ENCODE data around the gene SIX5.
"Not testable (repeated sequence)": the region's sequence is repeated elsewhere in the genome, so short reads cannot be mapped to it uniquely, and the experiment has no call there.

The SIX5 gene

DNA sequence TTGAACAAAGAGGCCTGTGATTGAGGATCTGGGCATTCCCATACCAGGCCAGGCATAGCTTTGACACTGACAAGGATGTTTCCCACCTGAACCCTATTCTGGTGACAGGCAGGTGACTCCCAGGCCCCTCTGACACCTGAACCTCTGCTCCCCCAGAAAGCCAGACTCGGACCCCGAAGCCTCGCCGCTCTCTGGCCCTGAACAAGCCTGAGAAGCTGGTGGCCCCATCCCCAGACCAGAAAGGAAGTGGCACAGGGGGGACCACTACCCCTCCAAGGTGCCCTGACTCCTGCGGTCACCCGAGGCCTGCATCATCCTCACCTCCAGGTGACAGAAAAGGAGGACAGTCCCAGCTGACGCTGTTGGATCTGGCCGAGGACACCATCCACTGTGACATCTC, 14.7 kb downstream of the SIX5 start:
- DNase-seq (ENCODE audit: low read depth, low spot score) = no peak

GRCh38 chr19:45753548-45753947, 15.5 kb downstream of the SIX5 start:
- DNase-seq (ENCODE audit: low read depth, low spot score) = no peak

DNA sequence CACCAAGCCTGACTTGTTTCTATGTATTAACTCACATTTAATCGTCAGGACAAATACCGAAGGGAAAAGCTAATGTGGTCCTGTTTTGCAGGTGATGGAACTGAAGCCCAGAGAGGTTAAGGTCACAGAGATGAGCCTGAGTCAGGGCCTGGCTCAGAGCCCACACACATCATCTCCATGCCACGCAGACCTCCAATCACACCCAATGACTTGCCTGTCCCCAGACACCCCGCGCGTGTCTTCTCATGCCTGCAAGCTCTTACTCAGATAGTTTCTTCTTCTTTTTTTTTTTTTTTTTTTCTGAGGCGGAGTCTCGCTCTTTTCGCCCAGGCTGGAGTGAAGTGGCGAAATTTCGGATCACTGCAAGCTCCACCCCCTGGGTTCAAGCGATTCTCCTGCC, 16.4 kb downstream of the SIX5 start:
- no peak for DNase-seq (ENCODE audit: low read depth, low spot score)

DNA sequence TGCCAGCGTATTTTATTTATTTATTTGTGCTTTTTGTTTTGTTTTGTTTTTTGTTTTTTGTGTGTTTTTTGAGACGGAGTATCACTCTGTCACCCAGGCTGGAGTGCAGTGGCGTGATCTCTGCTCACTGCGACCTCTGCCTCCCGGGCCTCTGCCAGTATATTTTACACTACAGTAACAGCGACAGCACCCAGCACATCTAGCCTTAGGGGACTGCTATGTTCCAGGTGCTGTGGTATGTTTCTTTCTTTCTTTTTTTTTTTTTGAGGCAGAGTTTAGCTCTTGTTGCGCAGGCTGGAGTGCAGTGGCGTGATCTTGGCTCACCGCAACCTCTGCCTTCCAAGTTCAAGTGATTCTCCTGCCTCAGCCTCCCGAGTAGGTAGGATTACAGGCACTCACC, 17.6 kb downstream of the SIX5 start:
- not testable (repeated sequence) for DNase-seq (ENCODE audit: low read depth, low spot score)

- DNase-seq (ENCODE audit: low read depth, low spot score) = no peak
These were observed 21.5 kb downstream of the SIX5 start for GRCh38 chr19:45747513-45747912.

DNA sequence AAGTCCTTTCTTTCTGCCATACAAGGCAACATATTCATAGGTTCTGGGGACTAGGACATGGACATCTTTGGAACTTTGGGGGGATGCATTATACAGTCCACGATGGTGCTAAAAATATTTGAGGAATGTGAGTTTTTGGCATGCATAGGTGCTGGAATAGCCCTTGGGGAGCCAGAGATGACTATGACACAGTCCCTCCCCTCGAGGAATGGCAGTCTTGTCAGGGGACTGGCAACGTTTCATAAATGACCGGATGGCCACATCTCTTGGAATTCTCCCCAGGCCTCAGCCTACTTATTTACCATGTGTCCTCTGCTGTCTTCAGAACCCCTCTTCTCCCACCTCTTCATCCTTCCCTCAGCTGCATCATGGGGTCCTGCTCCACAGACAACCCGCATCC, 22.2 kb downstream of the SIX5 start:
- no peak for DNase-seq (ENCODE audit: low read depth, low spot score)

DNA sequence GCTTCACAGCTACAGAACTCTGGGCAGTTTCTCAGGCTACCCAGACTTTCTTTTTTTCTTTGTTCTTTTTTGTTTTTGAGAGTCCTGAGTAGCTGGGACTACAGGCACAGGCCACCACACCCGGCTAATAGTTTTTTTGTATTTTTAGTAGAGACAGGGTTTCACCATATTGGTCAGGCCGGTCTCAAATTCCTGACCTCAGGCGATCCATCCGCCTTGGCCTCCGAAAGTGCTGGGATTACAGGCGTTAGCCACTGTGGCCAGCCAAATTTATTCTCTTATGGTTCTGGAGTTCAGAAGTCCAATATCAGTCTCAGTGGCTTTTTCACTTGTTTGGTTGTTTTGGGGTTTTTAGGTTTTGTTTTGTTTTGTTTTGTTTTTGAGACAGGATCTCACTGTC, 23.4 kb downstream of the SIX5 start:
- DNase-seq (ENCODE audit: low read depth, low spot score) = no peak

DNA sequence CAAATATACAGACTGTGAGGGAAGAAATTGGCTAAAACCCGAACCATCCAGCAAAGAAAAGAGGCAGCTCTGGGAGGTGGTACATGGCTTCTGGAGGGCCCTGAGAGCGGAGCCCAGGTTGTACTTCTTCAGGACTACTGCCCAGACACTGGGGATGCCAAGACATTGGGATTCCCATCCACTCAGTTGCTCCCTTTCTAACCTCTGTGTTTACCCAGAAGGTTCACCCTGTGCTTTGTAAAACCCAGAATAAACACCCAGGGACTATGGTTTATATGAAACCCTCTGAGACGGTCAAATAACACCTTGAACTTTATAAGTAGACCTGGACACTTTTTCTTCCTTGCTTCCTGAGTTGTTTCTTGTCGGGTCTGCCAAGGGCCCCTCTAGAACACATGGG, 26.1 kb downstream of the SIX5 start:
- no peak for DNase-seq (ENCODE audit: low read depth, low spot score)

DNA sequence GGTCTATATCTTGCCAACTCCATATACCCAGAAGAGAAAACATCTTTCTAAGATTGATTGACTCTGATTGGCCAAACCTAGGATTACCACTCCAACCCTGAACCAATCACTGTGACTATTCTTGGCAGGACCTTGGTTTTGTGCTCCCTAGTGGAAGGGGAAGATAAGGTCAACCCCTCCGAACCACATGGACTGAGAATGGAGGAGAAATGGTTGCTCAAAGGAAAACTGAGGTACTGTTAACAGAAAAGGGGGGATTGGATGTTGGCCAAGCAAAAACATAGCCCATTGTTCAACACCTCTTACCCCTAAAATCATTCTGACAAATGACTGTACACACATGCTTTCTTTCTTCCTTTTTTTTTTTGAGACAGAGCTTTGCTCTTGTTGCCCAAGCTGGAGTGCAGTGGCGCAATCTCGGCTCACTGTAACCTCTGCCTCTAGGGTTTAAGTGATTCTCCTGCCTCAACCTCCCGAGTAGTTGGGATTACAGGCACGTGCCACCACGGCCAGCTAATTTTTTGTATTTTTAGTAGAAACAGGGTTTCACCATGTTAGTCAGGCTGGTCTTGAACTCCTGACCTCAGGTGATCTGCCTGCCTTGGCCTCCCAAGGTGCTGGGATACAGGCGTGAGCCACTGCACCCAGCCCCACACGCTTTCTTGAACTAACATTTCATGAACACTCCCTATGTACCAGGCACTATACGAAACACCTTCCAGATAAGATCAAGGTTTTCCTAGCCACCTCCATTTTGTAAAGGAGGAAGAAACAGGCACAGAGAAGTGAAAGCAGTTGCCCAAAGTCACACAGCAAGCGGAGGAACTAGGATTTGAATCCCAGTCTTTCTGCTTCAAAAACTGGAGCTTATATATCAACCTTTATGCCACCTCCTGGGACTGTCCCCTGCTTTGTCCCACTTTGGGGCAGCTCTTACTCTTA, 29.3 kb downstream of the SIX5 start:
- DNase-seq (ENCODE audit: low read depth, low spot score) = no peak

- DNase-seq (ENCODE audit: low read depth, low spot score) = no peak
These were observed 35.8 kb downstream of the SIX5 start, which contains the start of gene MEIOSIN for GRCh38 chr19:45733160-45733810. Gene MEIOSIN, plus strand, starts transcription at chr19:45733439. Its CDS starts 1,938 bp downstream, at chr19:45735377.

- peak; percentile 83 for DNase-seq (ENCODE audit: low read depth, low spot score)
These were observed 38.4 kb downstream of the SIX5 start, which contains the start of gene FBXO46 for GRCh38 chr19:45730368-45731288. Gene FBXO46, minus strand, starts transcription at chr19:45730896. Its CDS starts 17,401 bp downstream, at chr19:45713495.

DNA sequence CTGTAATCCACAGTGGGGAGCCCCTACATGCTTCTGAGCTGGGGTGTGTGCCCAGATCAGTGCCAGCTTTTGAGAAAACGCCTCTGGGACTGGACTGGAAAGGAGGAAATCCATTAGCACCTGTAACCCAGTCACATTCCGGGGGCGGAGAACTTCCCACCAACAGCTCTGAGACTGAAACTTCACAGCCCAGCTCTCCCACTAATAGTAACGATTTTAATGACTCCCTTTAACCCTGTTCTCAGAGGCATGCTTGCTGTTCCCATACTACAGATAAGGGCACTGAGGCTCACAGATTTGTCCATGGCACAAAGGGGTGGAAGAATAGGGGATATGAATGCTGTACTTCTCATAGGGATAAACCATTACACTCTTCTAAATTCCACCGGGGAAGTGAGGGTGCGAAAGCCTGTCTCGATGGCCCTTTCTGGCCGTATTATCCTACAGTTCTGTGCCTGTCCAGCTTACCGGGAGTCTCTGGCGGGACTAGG, 39.2 kb downstream of the SIX5 start:
- DNase-seq (ENCODE audit: low read depth, low spot score) = no peak

DNA sequence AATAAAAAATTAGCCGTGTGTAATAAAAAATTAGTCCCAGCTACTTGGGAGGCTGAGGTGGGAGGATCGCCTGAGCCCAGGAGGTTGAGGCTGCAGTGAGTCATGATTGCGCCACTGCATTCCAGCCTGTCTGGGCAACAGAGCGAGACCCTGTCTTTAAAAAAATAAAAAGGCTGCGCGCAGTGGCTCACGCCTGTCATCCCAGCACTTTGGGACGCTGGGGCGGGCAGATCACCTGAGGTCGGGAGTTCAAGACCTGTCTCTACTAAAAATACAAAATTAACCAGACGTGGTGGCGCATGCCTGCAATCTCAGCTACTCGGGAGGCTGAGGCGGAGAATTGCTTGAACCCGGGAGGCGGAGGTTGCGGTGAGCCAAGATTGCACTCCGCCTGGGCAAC, 40.4 kb downstream of the SIX5 start:
- not testable (repeated sequence) for DNase-seq (ENCODE audit: low read depth, low spot score)

- DNase-seq (ENCODE audit: low read depth, low spot score) = not testable (repeated sequence)
These were observed 49.0 kb downstream of the SIX5 start for GRCh38 chr19:45720065-45720464.

DNA sequence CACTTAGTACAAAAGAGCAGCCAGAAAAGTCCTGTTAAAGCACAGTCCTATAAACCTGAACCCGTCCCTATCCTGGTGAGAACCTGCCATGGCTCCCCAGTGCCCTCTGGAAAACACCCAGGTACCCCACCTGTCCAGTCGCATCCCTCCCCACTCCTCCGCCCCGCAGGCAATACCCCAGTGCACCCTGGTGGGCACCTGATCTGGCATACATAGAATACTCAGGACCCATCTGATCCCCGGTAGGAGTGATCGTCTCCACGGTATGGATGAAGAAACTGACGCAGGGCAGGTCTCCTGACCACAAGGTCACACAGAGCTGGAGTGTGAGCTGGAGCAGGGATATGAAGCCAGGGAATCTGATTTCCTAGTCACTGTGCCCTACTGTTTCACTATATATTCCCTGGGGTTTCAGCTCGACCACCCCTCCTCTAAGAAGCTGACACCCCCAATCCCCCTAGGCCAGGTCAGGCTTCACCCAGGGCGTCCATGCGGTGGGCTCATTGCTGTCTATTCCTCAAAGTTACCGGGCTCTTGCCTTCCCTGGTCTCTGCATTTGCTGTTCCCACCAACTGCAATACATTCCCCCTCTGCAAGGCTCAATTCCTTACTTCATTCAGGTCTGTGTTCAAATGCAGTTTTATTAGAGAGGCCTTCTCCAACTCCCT, 50.9 kb downstream of the SIX5 start:
- no peak for DNase-seq (ENCODE audit: low read depth, low spot score)

DNA sequence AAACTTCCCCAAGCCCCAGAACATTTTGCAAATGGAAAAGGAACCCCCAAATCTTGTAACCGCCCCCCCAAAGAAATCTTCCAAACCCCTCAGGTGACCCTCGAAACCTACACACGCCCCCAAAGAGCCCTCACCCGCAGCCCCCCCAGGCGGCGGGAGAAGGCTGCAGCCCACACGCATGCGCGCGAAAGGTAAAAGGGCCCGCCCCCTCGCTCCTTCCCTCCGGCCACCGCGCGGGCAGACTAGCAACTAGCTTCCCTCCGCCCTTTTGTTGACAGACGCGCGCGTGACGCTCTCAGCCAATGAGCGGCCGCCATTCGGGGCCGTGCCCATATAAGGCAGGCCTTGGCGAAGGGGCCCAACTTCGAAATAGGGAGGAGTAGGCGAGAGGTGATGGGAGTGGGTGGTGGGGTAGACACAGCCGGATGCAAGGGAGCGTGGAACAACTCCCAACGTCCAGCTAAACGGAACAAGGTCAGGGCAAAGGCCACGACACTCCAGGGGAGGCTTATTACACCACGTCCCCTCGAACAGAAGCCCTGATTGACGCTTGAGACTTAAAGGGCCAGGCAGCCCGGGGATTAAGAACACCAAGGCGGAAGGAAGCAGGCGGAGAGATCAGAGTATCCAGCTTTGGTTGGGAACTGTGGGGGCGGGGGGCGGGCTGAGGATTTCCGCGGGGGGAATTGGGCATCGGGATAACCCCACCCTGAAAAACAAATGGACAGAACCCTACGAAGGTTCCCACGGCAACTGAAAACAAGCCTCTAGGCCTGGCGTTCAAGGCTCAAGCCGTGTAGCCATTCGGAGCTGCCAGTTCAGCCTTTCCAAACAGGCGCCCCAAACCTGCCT, 51.7 kb downstream of the SIX5 start:
- DNase-seq (ENCODE audit: low read depth, low spot score) = peak; percentile 89

GRCh38 chr19:45716359-45717130, 52.5 kb downstream of the SIX5 start:
- no peak for DNase-seq (ENCODE audit: low read depth, low spot score)

- DNase-seq (ENCODE audit: low read depth, low spot score) = no peak
These were observed 53.9 kb downstream of the SIX5 start for GRCh38 chr19:45715139-45715538.

All from activated naive CD8-positive, alpha-beta T cell treated with anti-CD3 and anti-CD28 coated beads, Interleukin-2, amount 50 U/mL, for 16 hours (primary cell).